HG03571 (cell line): ENCODE measurements around the gene SCRT2.

Source experiments
- ATAC-seq: cut with Tn5 transposase; IDR thresholded peaks from one replicate; pipeline ENCODE4 v1.9.1; 2021; ENCODE audit not compliant: unreplicated experiment

Gene SCRT2

DNA sequence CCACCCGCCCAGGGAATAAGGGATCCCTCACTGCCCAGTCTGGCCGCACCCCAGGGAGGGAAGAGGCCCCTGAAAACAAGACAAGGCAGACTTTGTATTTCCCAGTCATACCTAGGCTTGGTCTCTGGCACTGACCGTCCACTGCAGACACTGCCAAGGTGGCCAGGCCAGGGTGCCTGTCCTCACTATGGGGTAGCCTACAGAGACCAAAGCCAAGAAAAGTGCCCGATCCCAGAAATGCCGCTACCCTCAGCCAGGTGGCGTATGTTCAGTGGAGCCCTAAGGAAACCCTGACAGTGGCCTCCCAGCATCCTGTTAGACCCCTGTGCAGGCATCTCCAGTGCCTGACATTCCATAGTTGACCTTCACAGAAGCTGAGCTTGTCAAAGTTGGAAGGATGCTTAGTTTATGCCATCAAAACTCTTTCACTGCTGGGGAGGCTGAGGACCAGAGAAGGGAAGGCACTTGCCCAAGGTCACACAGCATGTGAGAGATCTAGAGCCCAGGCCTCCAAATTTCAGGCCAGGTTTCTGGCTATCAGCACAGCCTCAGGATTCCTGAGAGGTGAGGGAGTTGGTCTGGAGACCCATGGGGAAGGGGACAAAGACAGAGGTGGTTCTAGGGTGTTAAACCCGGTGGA, 2.5 kb downstream of the SCRT2 start:
- ATAC-seq, result no peak

DNA sequence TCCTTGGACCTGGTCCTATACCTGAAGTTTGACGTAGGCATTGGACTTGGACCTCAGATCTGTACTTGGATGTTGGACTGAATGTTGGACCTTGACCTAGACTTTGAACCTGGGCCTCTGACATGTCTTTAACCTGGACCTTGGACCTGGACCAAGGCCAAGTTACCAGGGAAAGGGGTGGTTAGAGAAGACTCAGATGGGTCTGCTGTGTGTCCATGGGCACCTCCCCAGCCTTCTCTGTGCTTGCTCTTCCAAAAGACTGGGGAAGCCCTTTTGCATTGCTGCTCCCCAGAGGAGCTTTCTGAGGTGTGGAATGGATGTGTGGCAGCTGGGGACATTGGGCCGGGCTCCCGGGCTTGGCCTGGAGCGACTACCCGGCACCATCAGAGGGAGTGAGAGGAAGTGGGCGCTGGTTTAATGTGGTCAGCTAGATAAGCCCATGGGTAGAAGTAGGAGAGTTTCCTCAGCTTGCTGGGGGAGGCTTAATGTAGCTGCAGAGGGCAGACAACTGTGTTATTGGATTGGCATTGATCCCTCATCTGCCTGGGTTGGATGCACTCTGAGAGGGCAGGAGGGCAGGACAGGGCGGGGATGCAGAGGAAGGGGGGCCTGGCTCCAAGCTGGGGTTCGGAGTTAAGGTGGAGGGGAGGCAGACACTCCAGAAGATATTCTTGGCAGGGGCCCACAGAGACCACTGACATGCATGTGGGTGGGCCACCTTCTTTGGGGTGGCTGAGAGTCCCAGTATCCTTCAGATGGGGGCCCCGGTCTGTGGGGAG, 4.2 kb downstream of the SCRT2 start:
- no peak for ATAC-seq

DNA sequence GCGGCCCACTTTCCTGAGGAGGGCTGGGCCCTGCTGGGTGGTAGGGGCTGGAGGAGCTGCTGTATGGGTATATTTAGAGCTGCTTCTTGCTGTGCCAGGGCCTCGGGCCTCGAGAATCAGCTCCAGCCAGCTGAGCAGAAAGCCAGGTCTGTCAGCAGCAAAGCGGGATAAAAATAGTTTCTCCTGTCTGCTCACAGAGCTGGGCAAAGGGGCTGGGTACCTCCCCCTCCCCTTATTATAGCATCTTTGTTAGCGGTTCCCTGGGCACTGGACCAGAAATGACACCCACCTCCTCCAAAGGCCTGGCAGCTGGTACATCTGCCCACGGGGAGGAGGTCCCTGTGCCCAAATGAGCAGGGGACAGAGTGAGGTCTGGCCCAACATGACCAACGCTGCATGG, 6.0 kb downstream of the SCRT2 start:
- no peak for ATAC-seq

DNA sequence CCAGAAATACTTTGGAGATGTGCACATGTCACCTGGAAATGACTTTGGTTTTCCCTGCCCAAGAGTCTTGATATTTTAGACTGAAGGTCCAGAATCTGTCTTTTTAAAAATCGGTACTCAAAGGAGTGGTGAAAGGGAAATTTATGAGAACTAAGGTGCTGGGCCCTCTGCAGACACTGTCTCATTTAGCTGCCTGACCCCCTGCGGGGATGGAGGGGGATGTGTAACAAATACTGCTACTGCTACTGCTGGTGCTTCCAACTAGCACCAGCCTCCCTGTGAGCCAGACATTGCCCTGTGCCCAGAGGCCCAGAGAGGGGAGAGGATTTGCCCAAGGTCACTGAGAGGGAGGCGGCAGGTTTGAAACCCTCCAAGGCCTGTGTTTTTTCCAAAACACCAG, 7.0 kb downstream of the SCRT2 start:
- no peak for ATAC-seq

DNA sequence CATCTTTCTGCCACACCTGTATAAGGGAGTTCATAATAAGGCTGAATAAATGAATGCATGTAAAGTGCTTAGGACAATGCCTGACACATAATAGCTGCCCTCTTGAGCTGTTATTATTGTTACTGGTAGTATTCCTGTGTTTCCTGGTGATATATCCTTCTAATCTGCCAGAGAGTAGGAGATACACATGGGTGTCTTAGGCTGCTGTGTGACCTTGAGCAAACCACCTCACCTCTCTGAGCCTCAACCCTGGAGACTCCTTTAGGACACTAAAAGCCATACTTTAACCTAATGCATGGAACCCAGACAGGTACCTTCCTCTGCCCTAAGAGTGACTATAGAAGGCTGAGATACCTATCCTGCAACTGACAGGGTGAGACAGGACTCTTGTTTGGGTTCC, 7.6 kb downstream of the SCRT2 start:
- ATAC-seq, result no peak

DNA sequence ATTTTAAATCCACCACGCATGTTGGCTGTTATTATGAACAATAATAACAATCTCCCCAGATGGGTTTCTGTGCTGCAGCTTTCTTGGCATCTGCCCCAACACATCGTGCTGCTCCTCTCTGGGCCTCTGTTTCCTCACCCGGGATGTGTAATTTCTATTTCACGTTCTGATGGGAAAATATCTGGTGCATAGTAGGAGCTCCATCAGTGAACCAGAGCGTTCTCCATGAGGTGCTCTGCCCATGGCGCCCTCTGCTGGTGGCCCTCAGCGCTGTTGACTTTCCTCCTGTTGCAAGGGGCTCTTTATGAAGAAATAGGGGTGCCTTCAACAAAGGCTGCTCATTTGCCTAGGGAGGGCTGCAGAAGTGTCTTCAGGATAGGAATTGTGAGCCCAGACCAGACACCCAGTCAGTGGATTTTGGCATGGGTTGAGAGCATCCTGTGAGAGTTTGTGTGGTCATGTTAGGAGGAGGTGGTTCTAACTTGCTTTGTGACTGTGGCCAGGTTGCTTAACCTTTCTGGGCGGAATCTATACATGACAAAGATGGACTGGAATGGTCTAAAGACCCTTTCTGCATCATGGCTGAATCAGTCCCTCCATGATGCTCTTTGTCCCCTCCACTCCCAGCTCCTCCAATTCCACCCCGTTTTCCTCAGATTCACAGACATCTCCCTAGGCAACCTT, 8.1 kb downstream of the SCRT2 start:
- ATAC-seq, result no peak

DNA sequence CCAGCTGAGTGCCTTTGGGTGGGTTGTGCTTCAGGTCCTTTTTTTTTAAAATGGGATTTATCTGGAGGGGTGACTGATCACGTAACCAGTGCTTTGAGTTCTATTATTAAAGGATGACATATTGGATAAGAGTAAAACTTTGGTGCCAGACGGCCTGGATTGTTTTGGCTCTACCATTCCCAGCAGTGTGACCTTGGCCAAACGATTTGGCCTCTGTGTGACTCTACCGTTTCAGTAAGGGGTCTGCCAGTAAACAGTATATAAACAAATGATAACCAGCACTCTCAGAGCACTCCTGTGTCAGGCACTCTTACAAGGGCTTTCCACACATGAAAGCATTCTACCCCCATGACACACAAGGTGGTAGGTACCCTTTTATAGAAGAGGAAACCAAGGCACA, 8.7 kb downstream of the SCRT2 start:
- ATAC-seq, result no peak

DNA sequence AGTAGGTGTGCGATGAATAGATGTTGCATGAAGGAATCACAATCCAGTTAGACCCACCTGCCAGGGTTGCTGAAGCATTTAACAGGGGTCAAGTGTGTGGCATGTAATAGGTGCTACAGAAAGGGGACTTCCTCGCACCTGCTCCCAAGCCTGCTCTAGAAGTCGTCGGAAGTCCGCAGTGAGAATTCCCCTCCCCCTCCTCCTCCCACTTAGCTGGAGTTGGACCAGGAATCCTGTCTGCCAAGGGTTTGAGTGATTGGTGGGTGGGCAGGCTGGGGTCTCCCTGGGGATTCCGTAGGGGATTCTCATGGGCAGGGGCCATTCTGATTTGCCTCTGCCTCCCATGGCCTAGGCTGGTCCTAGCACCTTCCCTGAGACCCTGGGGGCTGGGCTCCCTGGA, 10.3 kb downstream of the SCRT2 start:
- no peak for ATAC-seq

DNA sequence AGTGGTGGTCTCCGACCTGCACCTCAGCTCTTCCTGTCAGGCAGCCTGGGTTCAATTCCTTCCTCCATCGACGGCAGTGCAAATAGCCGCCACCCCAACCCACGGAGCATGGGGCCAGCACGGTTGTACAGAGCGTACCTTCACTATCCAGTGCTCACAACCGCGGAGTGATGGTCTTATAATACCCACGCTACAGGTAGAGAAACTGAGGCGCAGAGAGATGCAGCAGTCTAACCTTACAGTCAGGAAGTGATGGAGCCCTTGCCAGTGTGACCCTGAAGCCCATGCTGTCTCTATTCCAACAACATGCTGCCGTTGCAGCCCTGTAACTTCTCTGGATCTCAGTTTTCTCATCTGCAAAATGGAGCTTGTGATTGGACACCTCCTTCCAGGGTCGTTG, 11.0 kb downstream of the SCRT2 start:
- no peak for ATAC-seq

DNA sequence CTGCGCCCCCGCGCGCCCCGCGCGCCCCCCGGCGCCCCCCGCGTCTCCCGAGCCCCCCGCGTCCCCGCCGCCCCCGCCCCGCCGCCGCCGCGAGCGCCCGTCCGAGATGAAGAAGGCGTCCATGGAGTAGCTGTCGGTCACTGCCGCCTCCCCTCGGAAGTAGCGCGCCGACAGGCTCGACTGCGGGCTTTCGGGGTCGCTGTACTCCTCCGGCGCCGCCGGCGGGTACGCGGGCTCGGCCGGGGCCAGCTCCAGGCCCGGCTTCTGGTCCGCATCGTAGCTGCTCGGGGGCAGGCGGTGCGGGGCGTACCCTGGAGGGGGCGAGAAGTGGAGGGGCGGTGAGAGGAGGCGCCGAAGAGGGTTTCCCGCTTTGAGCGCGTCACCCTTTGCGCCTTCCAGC, 11.5 kb downstream of the SCRT2 start:
- no peak for ATAC-seq

DNA sequence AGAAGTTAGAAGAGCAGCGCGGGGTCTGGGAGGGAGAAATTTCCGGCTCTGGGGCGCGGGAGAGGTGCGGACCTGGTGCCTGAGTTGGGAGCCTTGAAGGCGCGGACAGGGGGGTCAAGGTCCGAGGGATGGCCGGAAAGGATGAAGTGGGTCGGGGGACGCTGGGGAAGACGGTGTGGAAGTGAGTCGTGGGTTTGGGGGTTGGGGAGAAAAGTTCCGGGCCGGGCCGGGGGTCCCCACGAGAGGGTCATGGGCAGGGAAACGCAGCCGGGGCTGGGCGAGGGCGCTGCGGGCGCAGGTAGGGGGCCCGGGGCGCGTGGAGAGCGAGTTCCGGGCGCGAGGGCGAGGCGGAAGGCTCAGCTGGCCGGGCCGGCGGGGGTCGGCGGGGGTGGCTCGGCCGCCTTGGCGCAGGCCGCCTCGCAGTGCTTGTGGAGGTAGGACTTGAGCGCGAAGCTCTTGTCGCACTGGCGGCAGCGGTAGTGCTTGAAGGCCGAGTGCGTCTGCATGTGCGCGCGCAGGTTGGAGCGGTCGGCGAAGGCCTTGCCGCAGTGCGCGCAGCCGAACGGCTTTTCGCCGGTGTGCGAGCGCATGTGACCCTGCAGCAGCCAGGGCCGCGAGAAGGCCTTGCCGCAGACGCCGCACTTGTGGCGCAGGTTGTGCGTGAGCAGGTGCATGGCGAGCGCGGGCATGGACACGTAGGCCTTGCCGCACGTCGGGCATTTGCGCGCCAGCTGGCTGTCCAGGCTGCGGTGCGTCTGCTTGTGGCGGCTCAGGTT, 12.1 kb downstream of the SCRT2 start:
- ATAC-seq, result no peak

DNA sequence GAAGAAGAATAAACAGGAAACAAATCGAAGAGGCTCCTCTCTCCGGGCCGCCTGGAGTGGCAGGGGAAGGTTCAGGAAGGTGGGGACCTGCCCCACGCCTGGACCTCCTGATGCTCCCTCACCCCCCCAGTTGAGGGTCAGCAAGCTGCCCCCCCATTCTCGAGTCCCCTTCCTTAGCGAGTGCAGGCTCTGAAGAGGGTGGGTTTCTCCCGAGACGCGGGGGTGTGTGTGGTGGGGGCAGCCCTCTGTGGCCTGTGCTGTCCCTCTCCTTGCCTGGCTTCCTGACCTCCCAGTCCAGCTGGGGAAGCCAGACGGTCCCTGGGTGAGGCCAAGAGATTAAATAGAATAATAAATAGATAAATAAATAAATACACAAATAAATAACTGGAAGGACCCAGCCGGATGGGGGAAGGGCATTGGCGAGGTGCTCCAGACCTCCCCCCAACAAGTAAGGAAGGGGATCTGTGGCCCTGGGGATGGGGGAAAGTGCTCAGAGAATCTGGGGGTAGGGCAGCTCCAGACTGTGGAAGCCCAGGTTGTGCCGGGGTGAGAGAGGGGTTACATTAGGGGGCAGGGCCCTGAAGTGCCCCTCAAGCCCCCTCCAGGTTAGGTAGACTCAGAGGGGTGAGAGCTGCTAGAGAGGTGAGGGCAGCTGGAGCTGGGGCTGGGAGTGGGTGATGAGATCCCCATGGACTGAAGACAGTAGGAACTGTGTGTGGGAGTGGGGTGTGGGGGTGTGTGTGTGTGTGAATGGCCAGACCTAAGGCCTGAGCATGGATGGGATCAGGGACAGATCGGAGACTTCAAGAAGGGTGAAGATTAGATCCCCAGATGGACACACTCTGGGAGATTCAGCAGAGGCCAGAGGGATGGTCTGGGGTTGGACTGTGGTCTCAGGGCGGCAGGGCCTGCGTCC, 13.1 kb downstream of the SCRT2 start:
- no peak for ATAC-seq

DNA sequence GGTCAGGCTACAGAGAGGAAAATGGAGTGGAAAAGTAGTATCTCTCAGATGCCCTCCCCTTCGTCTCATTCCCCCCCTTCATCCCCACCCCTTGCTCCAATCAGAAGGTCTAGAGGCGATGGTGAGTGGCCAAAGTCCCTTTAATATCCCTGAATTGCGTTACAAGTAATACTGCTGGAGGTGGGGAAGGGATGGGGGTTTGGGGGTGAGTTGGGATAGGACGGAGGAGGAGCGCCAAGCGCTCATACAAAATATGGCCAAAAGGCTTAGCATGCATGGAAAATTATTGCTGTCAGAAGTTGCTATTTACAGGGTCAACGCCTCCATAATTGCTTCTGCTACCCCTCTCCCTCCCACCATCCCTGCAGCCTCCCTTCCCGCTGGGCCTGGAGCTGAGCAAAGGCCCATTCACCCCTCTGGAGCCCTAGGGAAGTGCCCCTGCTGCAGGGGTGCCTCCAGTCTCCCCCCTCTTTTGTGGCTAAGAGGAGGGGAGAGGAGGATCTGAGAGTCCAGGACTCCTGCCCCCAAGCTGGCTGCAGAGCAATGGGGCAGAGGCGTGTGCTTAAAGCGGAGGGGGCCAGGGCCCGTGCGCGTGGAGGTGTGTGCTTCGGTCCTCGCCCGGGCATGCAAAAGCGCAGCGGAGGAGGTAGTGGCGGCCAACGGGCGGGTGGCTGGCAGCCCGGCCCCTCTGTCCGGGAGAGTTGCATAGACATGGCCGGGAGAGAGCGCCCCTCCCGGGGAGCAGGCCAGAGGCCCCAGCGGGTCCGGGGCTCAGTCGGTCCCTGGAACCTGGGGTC, 13.9 kb downstream of the SCRT2 start:
- no peak for ATAC-seq

DNA sequence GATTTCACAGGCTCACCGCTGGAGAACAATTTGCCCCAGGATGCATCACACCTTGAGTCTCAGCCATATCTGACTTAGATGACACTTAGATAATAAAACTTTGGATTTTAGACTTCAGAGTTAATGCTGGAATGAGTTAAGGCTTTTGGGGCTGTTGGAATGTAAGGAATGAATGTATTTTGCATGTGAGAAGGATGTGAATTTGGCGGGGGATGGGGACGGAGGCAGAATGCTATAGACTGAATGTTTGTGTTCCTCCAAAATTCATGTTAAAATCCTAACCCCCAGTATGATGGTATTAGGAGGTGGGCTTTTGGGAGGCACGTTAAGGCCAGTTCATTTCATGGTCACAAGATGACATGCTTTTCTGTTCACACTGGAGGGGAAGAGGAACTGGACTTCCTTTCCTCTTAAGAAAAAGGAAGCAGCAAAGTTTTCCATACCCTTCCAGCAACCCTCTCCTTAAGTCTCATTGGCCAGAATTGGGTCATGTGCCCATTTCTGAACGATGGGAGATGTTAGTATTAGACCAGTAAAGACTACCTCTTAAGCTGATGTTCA, 16.8 kb downstream of the SCRT2 start:
- ATAC-seq, result no peak

DNA sequence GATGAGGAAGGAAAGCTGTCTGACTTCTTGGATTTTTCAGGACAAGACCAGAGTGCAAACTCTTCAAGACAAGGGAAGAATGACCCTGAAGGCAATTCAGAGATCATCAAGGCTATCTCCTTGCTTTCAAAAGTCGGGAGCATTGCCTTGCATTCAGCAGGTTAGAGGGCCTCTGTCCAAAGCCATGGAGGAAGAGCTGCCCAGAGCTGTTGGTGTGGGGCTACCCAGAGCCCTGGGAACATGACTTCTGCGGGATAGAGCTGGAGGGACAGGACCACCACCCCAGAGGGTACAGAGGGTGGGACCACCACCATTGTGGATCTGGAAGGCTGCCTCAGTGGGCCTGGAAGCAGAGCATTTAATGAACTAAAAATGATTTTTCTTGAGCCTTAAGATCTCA, 17.4 kb downstream of the SCRT2 start:
- ATAC-seq, result no peak

DNA sequence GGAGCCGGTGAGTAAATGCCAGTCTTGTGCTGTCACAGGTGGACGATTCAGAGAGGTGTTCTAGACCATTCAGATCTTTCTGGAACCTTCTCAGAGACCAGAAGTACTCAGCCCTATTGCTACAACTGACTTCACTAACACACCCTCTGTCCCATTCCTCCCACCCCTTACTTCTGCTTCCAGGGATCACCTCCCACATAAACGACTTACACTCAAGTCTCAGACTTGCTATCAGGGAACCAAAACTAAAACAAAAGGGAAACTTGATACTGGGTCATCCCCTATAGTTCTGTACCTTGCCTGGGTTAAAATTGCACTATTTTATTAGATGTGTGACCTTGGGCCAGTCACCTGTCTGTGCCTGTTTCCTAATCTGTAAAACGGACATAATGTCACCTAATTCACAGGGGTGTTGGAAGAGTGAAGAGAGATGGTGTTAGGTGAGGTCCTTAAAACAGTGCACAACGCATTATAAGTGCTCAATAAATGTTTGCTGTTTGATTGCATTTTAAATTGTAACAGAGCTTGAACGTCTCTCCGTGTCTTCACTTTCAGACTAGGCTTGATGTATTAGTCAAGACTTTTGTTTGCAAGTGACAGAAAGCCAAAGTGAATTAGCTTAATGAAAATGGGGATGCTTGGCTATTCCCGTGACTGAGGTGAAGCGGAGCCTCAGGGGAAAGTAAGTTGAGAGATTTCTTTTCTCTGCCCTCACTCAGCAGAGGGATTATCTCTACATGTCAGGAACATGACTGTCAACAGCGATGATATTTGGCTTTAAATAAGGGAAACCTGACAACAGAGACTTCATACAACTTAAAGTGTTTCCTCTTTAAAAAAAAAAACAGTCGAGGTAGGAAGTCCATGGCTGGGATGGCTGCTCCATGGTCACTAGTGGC, 19.6 kb downstream of the SCRT2 start:
- ATAC-seq, result no peak

DNA sequence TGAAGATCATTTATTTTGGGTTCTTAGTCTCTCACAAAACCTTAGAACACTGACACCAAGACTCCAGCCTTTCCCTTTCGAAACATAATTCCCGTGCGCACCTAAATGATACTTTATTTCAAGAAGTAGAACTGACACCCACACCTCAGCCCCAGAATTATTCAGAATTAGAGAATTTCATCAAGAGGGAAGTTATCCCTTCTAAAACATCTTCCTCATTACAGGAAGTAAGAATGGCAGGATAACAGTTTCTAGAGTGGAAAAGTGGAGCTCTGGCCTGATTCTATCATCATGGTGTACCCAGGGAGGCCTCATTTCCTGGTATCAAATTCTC, 21.2 kb downstream of the SCRT2 start:
- ATAC-seq, result no peak

DNA sequence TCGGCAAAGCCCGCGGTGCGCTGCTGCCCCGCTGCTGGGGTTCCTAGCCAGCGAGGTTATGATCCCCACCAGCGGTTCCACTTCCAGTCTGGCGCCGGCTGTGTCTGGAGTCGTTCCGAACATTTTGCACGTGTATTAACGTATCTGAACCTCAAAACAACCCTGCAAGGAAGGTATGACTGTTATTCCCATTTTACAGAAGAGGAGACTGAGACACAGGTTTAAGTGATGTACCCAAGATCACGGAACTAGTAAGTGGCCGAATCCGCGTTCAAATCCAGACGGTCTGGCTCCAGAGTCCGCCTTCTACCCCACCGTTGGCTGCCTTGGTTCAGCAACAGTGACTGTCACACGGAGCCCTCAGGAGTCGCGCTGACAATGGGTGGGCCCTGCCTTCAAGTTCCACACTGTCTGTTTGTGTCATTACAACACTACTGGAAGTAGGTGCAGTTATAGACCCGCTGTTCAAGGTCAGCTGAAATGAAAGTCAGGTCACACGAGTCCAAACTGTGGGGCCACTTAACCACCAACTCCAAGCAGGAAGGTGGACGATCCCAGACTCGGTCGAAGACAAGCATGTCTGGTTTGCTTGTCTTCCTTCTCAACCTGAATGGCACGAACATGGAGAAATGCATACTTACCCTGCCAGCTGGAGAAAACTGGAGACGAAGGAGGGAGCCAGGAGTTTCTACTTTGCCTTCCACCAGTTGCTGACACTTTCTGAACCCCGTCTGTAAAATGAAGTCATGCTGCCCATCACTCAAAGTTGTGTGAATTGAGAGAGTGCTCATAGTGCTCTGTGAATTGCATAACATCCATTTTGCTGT, 21.8 kb downstream of the SCRT2 start:
- ATAC-seq, result no peak
